Subcutaneous abdominal adipose tissue (tissue), 5 donors: ENCODE results near the gene SNTA1.

Experiments
- H3K27ac ChIP-seq: one replicate; pipeline ENCODE4 v1.7.0; 2013; ENCODE audit warnings: low read depth, mild to moderate bottlenecking, inconsistent platforms, low read length, moderate library complexity
- H3K27me3 ChIP-seq, 5 donors: one replicate each; pipeline ENCODE4 v1.7.0; 2013; ENCODE audit warnings: low read length in 5 of 5, inconsistent platforms in 1 of 5; ENCODE audit not compliant: control insufficient read depth in 5 of 5, insufficient read depth in 4 of 5
- H3K36me3 ChIP-seq, 5 donors: one replicate each; pipeline ENCODE4 v1.7.0; 2013; ENCODE audit warnings: low read length in 5 of 5; ENCODE audit not compliant: control insufficient read depth in 5 of 5, insufficient read depth in 5 of 5
- H3K4me1 ChIP-seq, 5 donors: one replicate each; pipeline ENCODE4 v1.7.0; 2013; ENCODE audit warnings: low read length in 5 of 5, mild to moderate bottlenecking in 3 of 5, moderate library complexity in 1 of 5; ENCODE audit not compliant: control insufficient read depth in 5 of 5, insufficient read depth in 5 of 5
- H3K4me3 ChIP-seq, 5 donors: one replicate each; pipeline ENCODE4 v1.7.0; 2013; ENCODE audit warnings: low read length in 5 of 5, low read depth in 1 of 5
- H3K9ac ChIP-seq, 5 donors: one replicate each; pipeline ENCODE4 v1.7.0; 2013; ENCODE audit warnings: low read length in 5 of 5, mild to moderate bottlenecking in 4 of 5, moderate library complexity in 3 of 5
- H3K9me3 ChIP-seq, 5 donors: one replicate each; pipeline ENCODE4 v1.7.0; 2013; ENCODE audit warnings: low read length in 5 of 5; ENCODE audit not compliant: control insufficient read depth in 5 of 5
- donor health status: healthy.
- donor health status: healthy.
- donor health status: healthy.
- donor health status: healthy.
- donor health status: healthy.

Gene SNTA1

DNA sequence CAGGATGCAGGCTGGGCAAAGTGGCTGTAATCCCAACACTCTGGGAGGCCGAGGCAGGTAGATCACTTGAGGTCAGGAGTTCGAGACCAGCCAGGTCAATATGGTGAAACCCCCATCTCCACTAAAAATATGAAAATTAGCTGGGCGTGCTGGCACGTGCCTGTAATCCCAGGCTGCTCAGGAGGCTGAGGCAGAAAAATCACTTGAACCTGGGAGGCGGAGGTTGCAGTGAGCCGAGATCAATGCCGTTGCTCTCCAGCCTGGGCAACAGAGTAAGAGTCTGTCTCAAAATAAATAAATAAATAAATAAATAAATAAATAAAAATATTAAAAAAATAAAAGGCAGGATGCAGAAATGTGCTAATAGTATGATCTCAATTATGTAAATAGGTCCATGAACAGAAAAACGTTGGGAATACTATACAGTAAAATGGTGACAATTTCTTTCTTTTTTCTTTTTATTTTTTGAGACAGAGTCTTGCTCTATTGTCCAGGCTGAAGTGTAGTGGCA lies 37.9 kb upstream of the SNTA1 start:
- no peak overlapping the region for H3K4me3 ChIP-seq
- no peak overlapping the region for H3K9ac ChIP-seq
- H3K4me1 ChIP-seq: no peaks in the 10 kb centered on the region
- no peaks in the 10 kb centered on the region for H3K27me3 ChIP-seq
- no peak overlapping the region for H3K27ac ChIP-seq
- no peaks in the 10 kb centered on the region for H3K36me3 ChIP-seq
- H3K9me3 ChIP-seq: no peaks in the 10 kb centered on the region

DNA sequence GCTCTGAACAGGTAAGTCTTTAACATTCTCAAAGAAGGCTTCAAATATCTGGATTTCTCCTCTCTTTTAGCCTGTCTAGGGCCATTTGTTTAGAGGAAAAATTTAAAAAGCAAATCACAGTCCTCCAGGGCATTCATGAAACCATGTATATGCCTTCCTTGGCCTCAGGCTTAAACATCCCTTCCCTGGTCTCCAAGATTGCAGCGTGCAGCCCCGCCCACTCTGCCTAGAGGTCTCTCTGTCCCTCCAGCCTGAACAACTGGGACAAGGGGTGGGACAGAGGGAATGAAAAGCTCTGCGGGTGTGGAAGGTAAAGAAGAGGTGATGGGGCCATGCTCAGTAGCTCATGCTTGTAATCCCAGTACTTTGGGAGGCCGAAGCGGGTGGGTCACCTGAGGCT lies 36.5 kb upstream of the SNTA1 start:
- H3K4me1 ChIP-seq: no peaks in the 10 kb centered on the region
- H3K36me3 ChIP-seq: no peaks in the 10 kb centered on the region
- no peaks in the 10 kb centered on the region for H3K9me3 ChIP-seq
- peaks cover 0 to 6% (median 4%) of the 10 kb centered on the region in 5 donors for H3K27me3 ChIP-seq
- H3K4me3 ChIP-seq: no peak overlapping the region
- H3K27ac ChIP-seq: no peak overlapping the region
- H3K9ac ChIP-seq: no peak overlapping the region

GRCh38 chr20:33477386-33478234 lies 34.0 kb upstream of the SNTA1 start:
- Histone ChIP-seq H3K4me3 (no peak overlapping the region), H3K36me3 (no peaks in the 10 kb centered on the region), H3K9ac (no peak overlapping the region)

GRCh38 chr20:33475381-33476152 lies 32.0 kb upstream of the SNTA1 start:
- Histone ChIP-seq H3K36me3 (no peaks in the 10 kb centered on the region), H3K27me3 (peaks cover 0 to 7% (median 4%) of the 10 kb centered on the region in 5 donors), H3K27ac (no peak overlapping the region), H3K4me3 (no peak overlapping the region), H3K4me1 (no peaks in the 10 kb centered on the region), H3K9ac (no peak overlapping the region), H3K9me3 (no peaks in the 10 kb centered on the region)

More at GRCh38 chr20:33477386-33478234, 34.0 kb upstream of the SNTA1 start:
- Histone ChIP-seq H3K27ac (no peak overlapping the region), H3K4me1 (no peaks in the 10 kb centered on the region), H3K9me3 (no peaks in the 10 kb centered on the region), H3K27me3 (peaks cover 0 to 7% (median 4%) of the 10 kb centered on the region in 5 donors)

DNA sequence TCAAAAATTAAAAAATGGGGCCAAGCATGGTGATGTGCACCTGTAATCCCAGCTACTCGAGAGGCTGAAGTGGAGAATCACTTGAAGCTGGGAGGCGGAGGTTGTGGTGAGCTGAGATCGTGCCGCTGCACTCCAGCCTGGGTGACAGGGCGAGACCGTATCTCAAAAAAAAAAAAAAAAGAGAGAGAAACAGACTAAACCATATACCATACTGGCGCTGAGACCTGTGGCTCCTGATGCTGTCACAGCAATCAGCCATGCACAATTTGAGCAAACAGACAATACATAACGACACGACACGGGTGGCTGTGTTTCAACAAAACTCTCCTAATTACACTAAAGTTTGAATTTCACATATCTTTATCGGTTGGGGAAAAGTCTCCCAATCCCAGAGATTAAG lies 31.4 kb upstream of the SNTA1 start:
- Histone ChIP-seq H3K27me3 (peaks cover 0 to 7% (median 4%) of the 10 kb centered on the region in 5 donors), H3K36me3 (no peaks in the 10 kb centered on the region), H3K4me1 (no peaks in the 10 kb centered on the region), H3K27ac (no peak overlapping the region), H3K9me3 (no peaks in the 10 kb centered on the region), H3K4me3 (no peak overlapping the region), H3K9ac (no peak overlapping the region)

DNA sequence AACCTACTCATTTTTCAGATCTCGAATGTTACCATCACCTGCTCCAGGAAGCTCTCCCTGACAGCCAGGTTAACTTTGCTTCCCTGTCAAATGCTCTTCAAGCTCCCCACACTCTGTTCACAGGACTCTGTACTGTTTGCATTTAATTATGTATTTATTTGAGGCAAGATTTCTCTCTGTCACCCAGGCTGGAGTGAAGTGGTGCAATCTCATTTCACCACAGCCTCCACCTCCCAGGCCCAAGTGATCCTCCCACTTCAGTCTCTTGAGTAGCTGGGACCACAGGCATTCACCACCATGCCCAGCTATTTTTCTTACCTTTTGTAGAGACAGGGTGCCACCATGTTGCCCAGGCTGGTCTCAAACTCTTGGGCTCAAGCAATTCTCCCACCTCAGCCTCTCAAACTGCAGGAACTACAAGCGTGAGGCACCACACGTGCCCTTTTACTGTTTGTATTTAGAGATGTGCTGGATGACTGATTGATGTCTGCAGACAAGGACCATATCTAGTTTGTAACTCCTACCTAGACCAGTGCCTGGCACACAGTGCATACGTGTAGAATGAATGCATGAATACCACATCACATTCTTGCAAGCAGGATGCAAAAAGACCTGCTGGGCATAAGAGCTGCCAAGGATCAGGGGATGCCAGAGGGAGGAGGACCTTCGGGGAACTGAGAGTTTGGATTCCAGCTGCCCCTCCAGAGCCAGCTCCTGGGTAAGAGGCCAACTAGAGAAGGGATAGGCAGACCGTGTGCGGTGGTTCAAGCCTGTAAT lies 30.7 kb upstream of the SNTA1 start:
- no peaks in the 10 kb centered on the region for H3K36me3 ChIP-seq
- no peaks in the 10 kb centered on the region for H3K4me1 ChIP-seq
- H3K27me3 ChIP-seq: peaks cover 0 to 7% (median 4%) of the 10 kb centered on the region in 5 donors
- H3K27ac ChIP-seq: no peak overlapping the region
- no peak overlapping the region for H3K9ac ChIP-seq
- no peak overlapping the region for H3K4me3 ChIP-seq
- H3K9me3 ChIP-seq: no peaks in the 10 kb centered on the region

DNA sequence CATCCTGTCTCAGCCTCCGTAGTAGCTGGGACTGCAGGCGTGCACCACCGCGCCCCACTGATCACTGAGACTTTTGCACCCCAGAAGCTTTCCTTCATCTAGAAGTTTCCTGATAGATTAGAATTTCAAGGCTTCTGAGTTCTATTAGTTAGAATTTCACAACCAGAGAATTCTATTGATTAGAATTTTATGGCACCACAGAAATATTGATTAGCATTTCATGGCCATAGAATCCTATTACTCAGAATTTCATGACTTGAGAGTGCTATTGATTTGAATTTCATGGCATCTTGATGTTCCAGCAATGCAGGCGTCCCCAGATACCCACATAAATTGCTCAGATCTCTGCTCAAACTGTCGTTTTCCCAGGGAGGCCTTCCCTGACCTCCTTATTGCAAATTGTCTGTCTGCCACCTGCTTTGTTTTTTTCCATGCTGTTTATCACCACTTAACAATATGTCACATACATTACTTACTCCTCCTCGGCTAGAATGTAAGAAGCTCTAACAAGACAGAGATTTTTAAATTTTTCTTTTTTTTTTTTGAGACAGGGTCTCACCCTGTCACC lies 29.4 kb upstream of the SNTA1 start:
- no peak overlapping the region for H3K4me3 ChIP-seq
- no peaks in the 10 kb centered on the region for H3K4me1 ChIP-seq
- H3K27me3 ChIP-seq: peaks cover 0 to 7% (median 4%) of the 10 kb centered on the region in 5 donors
- no peak overlapping the region for H3K9ac ChIP-seq
- no peak overlapping the region for H3K27ac ChIP-seq
- H3K9me3 ChIP-seq: no peaks in the 10 kb centered on the region
- no peaks in the 10 kb centered on the region for H3K36me3 ChIP-seq

DNA sequence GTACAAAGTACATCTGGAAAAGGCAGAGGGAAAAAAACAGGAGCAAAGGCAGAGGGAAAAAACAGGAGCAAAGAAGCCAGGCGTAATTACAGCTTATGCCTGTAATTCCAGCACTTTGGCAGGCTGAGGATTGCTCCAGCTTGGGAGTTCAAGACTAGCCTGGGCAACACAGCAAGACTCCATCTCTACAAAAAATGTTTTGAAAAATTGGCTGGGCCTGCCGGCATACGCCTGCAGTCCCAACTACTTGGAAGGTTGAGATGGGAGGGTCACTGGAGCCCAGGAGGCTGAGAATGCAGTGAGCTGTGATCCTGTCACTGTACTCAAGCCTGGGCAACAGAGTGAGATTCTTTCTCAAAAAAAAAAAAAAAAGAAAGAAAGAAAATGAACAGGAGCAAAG lies 27.3 kb upstream of the SNTA1 start:
- no peaks in the 10 kb centered on the region for H3K9me3 ChIP-seq
- no peak overlapping the region for H3K9ac ChIP-seq
- no peaks in the 10 kb centered on the region for H3K36me3 ChIP-seq
- peaks cover 0 to under 1% (median 0%) of the 10 kb centered on the region in 5 donors for H3K4me1 ChIP-seq
- H3K27ac ChIP-seq: no peak overlapping the region
- H3K27me3 ChIP-seq: peaks cover 0 to 7% (median 4%) of the 10 kb centered on the region in 5 donors
- no peak overlapping the region for H3K4me3 ChIP-seq

GRCh38 chr20:33470457-33470856 lies 26.9 kb upstream of the SNTA1 start:
- Histone ChIP-seq H3K4me3 (no peak overlapping the region), H3K9me3 (no peaks in the 10 kb centered on the region), H3K9ac (no peak overlapping the region), H3K36me3 (no peaks in the 10 kb centered on the region), H3K27ac (no peak overlapping the region), H3K27me3 (peaks cover 0 to 5% (median 2%) of the 10 kb centered on the region in 5 donors), H3K4me1 (peaks cover 0 to 4% (median 0%) of the 10 kb centered on the region in 5 donors)
